Duodenal mucosa (tissue), 2 donors: ENCODE measurements around the gene C4A.

Experiments used
- H3K27ac ChIP-seq: one replicate; pipeline ENCODE4 v1.7.0; 2013; ENCODE audit warnings: low read depth, low read length
- H3K27me3 ChIP-seq, 2 donors: one replicate each; pipeline ENCODE4 v1.7.0; 2013; ENCODE audit warnings: low read length in 2 of 2, control low read depth in 1 of 2; ENCODE audit not compliant: insufficient read depth in 2 of 2, control insufficient read depth in 1 of 2
- H3K36me3 ChIP-seq, 2 donors: one replicate each; pipeline ENCODE4 v1.7.0; 2013; ENCODE audit warnings: low read length in 2 of 2, control low read depth in 1 of 2; ENCODE audit not compliant: insufficient read depth in 2 of 2, control insufficient read depth in 1 of 2
- H3K4me1 ChIP-seq, 2 donors: one replicate each; pipeline ENCODE4 v1.7.0; 2013; ENCODE audit warnings: low read length in 2 of 2, control low read depth in 1 of 2; ENCODE audit not compliant: insufficient read depth in 2 of 2, control insufficient read depth in 1 of 2
- H3K4me3 ChIP-seq, 2 donors: one replicate each; pipeline ENCODE4 v1.7.0; 2013; ENCODE audit warnings: low read length in 2 of 2, low read depth in 1 of 2
- H3K9ac ChIP-seq, 2 donors: one replicate each; pipeline ENCODE4 v1.7.0; 2013; ENCODE audit warnings: low read length in 2 of 2, low read depth in 1 of 2
- H3K9me3 ChIP-seq, 2 donors: one replicate each; pipeline ENCODE4 v1.7.0; 2013; ENCODE audit warnings: low read length in 2 of 2, control low read depth in 1 of 2; ENCODE audit not compliant: control insufficient read depth in 1 of 2

Gene C4A

DNA sequence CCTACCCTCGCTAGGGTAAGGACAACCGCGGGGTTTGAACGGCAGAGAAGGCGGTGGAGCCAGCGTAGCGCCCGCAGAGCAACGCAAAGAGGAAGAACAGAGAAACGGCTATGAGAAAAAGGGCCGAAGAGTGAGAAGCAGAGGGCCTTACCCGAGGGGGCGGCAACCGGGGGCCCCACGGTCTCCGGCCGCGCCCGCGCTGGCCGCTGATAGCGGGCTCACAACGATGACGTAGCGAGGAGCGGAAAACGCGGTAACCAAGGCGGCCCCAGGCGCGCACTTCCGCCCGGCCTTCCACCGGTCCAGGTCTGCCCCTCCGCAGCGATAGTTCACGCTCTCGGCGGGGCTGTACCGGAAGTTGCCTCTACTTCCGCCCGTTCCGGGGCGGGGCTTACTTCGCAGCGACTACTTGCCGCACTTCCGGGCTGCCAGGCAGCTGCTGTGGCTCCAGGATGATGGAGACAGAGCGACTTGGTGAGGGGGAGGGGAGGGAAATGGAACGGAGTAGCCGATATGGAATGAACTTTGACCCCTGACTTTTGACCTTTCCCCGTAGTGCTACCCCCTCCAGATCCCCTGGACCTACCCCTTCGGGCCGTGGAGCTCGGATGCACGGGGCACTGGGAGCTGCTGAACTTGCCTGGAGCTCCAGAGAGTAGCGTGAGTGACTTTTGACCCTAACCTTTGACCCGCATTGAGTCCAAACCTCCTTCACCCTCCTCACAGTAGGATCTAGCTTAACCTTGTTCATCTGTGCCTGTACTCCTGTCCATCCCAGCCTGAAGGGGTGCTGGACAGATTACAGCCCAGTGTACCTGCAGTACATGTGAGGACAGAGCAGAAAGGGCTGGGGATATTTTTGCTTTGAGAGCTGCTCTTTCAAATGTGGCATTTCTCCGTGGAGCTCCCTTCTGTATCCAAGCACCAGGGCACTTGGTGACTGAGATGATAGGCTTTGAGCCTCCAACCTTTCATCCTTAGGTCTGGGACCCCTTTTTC lies 22.8 kb upstream of the C4A start, which contains the start of the genes NELFE and SKIC2:
NELFE (minus strand) TSS at position 231 of the 999 bp plus-strand sequence. CDS start 525 bp downstream, outside the sequence.
SKIC2 (plus strand) TSS at position 435 of the 999 bp plus-strand sequence; CDS start at position 453, 18 bp downstream.
- Histone ChIP-seq H3K27me3 (no peaks in the 10 kb centered on the region), H3K4me3 (peak within 1 kb of the TSS; percentile 99 to 100), H3K9ac (peak within 1 kb of the TSS; percentile 98 to 99), H3K4me1 (peaks cover 19 to 21% of the 10 kb centered on the region in 2 donors), H3K27ac (peak within 1 kb of the TSS; percentile 79), H3K36me3 (peaks cover 45 to 65% of the 10 kb centered on the region in 2 donors), H3K9me3 (no peaks in the 10 kb centered on the region)

DNA sequence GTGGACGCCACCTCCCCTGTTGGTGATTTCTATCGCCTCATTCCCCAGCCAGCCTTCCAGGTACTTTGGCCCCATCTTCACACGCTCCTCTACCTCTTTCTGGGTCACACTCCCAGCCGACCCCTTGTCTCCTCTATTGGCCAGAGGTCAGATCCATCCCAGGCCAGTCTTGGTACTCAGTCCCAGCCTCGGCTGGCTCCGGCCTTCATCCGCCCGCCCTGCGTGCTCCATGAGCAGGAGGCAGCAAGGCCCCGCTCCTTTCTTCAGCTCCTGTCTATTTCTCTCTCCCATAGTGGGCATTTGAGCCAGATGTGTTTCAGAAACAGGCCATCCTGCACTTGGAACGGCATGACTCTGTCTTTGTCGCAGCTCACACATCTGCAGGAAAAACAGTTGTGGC lies 20.2 kb upstream of the C4A start:
- Histone ChIP-seq H3K27me3 (no peaks in the 10 kb centered on the region), H3K4me3 (no peak overlapping the region), H3K9me3 (no peaks in the 10 kb centered on the region), H3K9ac (no peak overlapping the region), H3K4me1 (peaks cover 19 to 21% of the 10 kb centered on the region in 2 donors), H3K36me3 (peaks cover 44 to 69% of the 10 kb centered on the region in 2 donors), H3K27ac (no peak overlapping the region)

DNA sequence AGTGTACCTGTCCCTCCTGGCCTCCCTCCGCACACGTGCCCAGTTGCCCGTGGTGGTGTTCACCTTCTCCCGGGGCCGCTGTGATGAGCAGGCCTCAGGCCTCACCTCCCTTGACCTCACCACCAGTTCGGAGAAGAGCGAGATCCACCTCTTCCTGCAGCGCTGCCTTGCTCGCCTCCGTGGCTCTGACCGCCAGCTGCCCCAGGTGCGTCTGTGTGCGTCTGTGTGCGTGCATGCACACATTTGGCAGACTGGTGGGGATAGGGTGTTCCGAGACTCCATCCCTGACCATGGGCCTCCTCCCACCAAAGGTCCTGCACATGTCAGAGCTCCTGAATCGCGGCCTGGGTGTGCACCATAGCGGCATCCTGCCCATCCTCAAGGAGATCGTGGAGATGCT lies 17.9 kb upstream of the C4A start:
- Histone ChIP-seq H3K9me3 (no peaks in the 10 kb centered on the region), H3K4me1 (peaks cover 8 to 11% of the 10 kb centered on the region in 2 donors), H3K36me3 (peaks cover 56 to 85% of the 10 kb centered on the region in 2 donors), H3K27me3 (no peaks in the 10 kb centered on the region), H3K27ac (no peak overlapping the region), H3K9ac (no peak overlapping the region), H3K4me3 (no peak overlapping the region)

DNA sequence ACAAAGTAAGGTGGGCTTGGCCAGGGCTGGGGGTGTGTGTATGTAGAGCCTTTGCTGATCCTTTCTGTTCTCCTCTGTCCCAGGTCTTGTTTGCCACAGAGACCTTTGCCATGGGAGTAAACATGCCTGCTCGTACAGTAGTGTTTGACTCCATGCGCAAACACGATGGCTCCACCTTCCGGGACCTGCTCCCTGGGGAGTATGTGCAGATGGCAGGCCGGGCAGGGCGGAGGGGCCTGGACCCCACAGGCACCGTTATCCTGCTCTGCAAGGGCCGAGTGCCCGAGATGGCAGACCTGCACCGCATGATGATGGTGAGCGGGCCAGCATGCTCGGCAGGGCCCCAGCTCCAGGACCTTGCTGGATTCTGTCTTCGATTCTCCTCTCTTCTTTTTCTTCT lies 16.2 kb upstream of the C4A start:
- peaks cover 5 to 8% of the 10 kb centered on the region in 2 donors for H3K4me1 ChIP-seq
- H3K9me3 ChIP-seq: no peaks in the 10 kb centered on the region
- no peak overlapping the region for H3K27ac ChIP-seq
- no peak overlapping the region for H3K4me3 ChIP-seq
- H3K9ac ChIP-seq: no peak overlapping the region
- H3K27me3 ChIP-seq: no peaks in the 10 kb centered on the region
- peaks cover 58 to 97% of the 10 kb centered on the region in 2 donors for H3K36me3 ChIP-seq

DNA sequence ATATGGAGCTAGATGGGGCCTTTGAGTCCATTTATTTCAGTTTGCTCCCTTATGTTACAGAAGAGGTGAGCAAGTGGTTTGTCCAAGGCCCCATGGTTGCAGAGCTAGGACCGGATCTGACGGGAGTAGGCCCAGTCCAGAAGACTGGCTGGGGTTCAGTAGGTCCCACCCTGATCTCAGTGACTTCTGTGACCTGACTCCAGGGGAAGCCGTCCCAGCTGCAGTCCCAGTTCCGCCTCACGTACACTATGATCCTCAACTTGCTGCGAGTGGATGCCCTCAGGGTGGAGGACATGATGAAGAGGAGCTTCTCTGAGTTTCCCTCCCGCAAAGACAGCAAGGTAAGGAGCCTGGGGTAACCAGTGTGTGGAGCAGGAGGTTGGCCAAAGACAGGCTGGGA lies 15.4 kb upstream of the C4A start:
- peaks cover 13 to 16% of the 10 kb centered on the region in 2 donors for H3K4me1 ChIP-seq
- no peaks in the 10 kb centered on the region for H3K27me3 ChIP-seq
- no peak overlapping the region for H3K9ac ChIP-seq
- no peak overlapping the region for H3K4me3 ChIP-seq
- no peaks in the 10 kb centered on the region for H3K9me3 ChIP-seq
- peaks cover 50 to 89% of the 10 kb centered on the region in 2 donors for H3K36me3 ChIP-seq
- H3K27ac ChIP-seq: no peak overlapping the region

DNA sequence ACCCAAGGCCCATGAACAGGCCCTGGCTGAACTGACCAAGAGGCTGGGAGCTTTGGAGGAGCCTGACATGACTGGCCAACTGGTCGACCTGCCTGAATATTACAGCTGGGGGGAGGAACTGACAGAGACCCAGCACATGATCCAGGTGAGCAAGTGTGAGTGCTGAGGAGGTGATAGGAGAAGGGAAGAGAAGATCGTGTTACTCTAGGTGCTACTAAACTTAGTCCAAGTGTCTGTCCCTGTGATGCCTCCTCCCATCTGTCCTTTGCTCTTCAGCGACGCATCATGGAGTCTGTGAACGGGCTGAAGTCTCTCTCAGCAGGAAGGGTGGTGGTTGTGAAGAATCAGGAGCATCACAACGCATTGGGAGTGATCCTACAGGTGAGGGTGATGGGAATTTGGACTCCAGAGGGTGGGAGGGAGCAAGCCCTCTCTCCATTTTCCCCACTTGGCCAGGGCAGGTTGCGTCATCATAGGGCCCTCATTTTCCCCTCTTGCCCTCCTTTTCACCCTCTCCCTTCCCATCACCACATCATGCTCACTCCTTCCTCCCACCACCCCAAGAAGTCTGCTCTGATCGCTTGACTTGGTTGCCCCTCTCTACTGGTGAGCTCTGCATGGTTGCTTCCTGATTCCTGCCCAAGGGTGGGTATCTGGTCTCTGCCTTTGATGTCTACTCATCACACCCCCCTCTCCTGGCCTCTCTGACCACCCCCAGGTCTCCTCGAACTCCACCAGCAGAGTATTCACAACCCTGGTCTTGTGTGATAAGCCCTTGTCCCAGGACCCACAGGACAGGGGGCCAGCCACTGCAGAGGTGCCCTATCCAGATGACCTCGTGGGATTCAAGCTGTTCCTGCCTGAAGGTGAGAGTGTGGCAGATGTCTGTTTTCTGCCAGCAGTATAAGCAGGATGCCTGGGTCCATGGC lies 14.6 kb upstream of the C4A start:
- H3K9ac ChIP-seq: no peak overlapping the region
- no peaks in the 10 kb centered on the region for H3K9me3 ChIP-seq
- no peak overlapping the region for H3K27ac ChIP-seq
- no peak overlapping the region for H3K4me3 ChIP-seq
- peaks cover 47 to 81% of the 10 kb centered on the region in 2 donors for H3K36me3 ChIP-seq
- peaks cover 14 to 19% of the 10 kb centered on the region in 2 donors for H3K4me1 ChIP-seq
- H3K27me3 ChIP-seq: no peaks in the 10 kb centered on the region

DNA sequence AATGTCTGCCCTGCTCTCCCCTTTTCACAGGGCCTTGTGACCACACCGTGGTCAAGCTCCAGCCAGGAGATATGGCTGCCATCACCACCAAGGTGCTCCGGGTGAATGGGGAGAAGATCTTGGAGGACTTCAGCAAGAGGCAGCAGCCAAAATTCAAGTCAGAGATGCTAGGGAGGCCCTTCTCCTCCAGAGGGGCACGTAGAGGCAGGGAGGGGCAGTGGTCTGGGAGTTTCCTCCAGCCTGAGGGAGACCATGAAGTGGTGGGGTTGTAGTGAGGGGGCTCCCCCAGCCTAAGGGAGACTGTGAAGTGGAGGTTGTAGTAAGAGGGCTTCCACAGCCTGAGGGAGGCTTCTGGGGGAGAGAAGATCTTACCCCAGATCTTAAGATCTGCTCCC lies 13.9 kb upstream of the C4A start:
- Histone ChIP-seq H3K27me3 (no peaks in the 10 kb centered on the region), H3K36me3 (peaks cover 42 to 74% of the 10 kb centered on the region in 2 donors), H3K4me3 (no peak overlapping the region)

DNA sequence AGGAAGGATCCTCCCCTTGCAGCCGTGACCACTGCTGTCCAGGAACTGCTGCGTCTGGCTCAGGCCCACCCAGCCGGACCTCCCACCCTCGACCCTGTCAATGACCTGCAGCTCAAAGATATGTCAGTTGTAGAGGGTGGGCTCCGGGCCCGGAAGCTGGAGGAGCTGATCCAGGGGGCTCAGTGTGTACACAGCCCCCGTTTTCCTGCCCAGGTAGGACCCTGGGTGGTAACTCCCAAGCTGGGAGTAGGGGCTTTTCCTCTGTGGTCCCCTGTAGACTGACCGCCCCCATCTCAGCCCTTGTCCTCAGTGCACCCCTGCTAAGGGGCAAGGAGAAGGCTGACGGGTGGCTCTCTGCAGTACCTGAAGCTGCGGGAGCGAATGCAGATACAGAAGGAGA lies 13.5 kb upstream of the C4A start:
- H3K27ac ChIP-seq: no peak overlapping the region
- peaks cover 22 to 27% of the 10 kb centered on the region in 2 donors for H3K4me1 ChIP-seq
- no peak overlapping the region for H3K9ac ChIP-seq
- no peak overlapping the region for H3K4me3 ChIP-seq
- H3K9me3 ChIP-seq: no peaks in the 10 kb centered on the region
- H3K36me3 ChIP-seq: peaks cover 42 to 70% of the 10 kb centered on the region in 2 donors
- no peaks in the 10 kb centered on the region for H3K27me3 ChIP-seq

More for the DNA sequence above, 13.9 kb upstream of the C4A start:
- H3K27ac ChIP-seq: no peak overlapping the region
- H3K4me1 ChIP-seq: peaks cover 18 to 23% of the 10 kb centered on the region in 2 donors
- no peaks in the 10 kb centered on the region for H3K9me3 ChIP-seq
- H3K9ac ChIP-seq: no peak overlapping the region

DNA sequence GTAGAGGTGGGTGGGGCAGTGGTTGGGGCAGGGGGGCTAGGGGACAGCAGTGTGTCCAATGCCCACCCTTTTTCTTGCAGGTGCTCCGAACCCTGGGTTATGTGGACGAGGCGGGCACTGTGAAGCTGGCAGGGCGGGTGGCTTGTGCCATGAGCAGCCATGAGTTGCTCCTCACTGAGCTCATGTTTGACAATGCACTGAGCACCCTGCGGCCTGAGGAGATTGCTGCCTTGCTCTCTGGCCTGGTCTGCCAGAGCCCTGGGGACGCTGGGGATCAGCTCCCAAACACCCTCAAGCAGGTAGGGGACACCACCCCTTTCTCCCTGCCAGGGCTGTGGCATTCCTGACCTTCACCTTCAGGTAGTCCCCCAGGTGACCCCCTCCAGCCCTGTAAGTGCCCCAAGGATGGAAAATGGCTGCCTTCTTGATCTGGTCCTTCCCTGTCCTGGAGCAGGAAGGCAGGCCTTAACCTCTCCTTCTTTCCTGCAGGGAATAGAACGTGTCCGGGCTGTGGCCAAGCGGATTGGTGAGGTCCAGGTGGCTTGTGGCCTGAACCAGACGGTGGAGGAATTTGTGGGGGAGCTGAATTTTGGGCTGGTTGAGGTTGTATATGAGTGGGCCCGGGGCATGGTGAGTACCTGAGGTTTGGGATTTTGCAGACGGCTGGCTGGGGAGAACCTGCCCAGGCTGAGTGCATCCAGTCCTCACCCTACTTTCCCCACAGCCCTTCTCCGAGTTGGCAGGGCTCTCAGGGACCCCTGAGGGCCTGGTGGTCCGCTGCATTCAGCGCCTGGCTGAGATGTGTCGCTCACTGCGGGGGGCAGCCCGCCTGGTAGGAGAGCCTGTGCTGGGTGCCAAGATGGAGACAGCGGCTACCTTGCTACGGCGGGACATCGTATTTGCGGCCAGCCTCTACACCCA lies 12.8 kb upstream of the C4A start:
- Histone ChIP-seq H3K9me3 (no peaks in the 10 kb centered on the region), H3K36me3 (peaks cover 38 to 63% of the 10 kb centered on the region in 2 donors), H3K27ac (no peak overlapping the region), H3K4me1 (peaks cover 24 to 29% of the 10 kb centered on the region in 2 donors), H3K27me3 (no peaks in the 10 kb centered on the region), H3K9ac (no peak overlapping the region), H3K4me3 (no peak overlapping the region)
